SK-N-DZ (cell line): Measurements from ENCODE around the gene CACNA2D4.

Source experiments
- DNase-seq: peaks from one replicate; pipeline ENCODE4 v3.0.0-alpha.2; 2015; ENCODE audit warnings: low spot score

The CACNA2D4 gene

GRCh38 chr12:1835211-1836131 is 83.0 kb downstream of the CACNA2D4 start:
- DNase-seq: no peak

- DNase-seq: no peak
Measured at GRCh38 chr12:1834186-1834925, 84.1 kb downstream of the CACNA2D4 start.

- no peak for DNase-seq
Measured at GRCh38 chr12:1833596-1834028, 84.8 kb downstream of the CACNA2D4 start.

- DNase-seq: no peak
Measured at GRCh38 chr12:1832801-1833595, 85.5 kb downstream of the CACNA2D4 start.

GRCh38 chr12:1830981-1831963 is 87.2 kb downstream of the CACNA2D4 start:
- no peak for DNase-seq

GRCh38 chr12:1830401-1830845 is 88.0 kb downstream of the CACNA2D4 start:
- DNase-seq: no peak

GRCh38 chr12:1829306-1829900 is 89.0 kb downstream of the CACNA2D4 start:
- DNase-seq: no peak

- no peak for DNase-seq
Measured at GRCh38 chr12:1828856-1829255, 89.6 kb downstream of the CACNA2D4 start.

GRCh38 chr12:1827826-1828805 is 90.3 kb downstream of the CACNA2D4 start:
- no peak for DNase-seq

- no peak for DNase-seq
Measured at GRCh38 chr12:1826867-1827705, 91.4 kb downstream of the CACNA2D4 start.

GRCh38 chr12:1826401-1826800 is 92.1 kb downstream of the CACNA2D4 start:
- DNase-seq: no peak

GRCh38 chr12:1825382-1826102 is 92.9 kb downstream of the CACNA2D4 start:
- DNase-seq: no peak

- no peak for DNase-seq
Measured at GRCh38 chr12:1823237-1823636, 95.2 kb downstream of the CACNA2D4 start.

- no peak for DNase-seq
Measured at GRCh38 chr12:1822699-1823098, 95.8 kb downstream of the CACNA2D4 start.

GRCh38 chr12:1821805-1822204 is 96.6 kb downstream of the CACNA2D4 start:
- DNase-seq: no peak

GRCh38 chr12:1820896-1821291 is 97.6 kb downstream of the CACNA2D4 start:
- DNase-seq: no peak

- DNase-seq: no peak
Measured at GRCh38 chr12:1820191-1820895, 98.1 kb downstream of the CACNA2D4 start, which contains the start of gene LRTM2. Gene LRTM2, plus strand, starts transcription at chr12:1820565. Its CDS starts 7,584 bp downstream, at chr12:1828149.
